Spleen (tissue), 11 donors: ENCODE data around the gene PIP5K1B. TPM values are rescaled to one million over a fixed set of nuclear protein-coding genes. Genes with fewer than 3 reads are reported as not detected.

Experiments
- DNase-seq: peaks from one replicate; pipeline ENCODE4 v3.0.0-alpha.2; 2020
- H3K27ac ChIP-seq, 8 donors: fragments of 200-600 bp; sonication (generic) in 7 of 8; 1 replicate in 4 of 8; 2 replicates in 4 of 8; pipeline versions ENCODE4 v1.5.0 to v1.8.0; 2016 to 2021; ENCODE audit warnings: inconsistent platforms in 4 of 8, mild to moderate bottlenecking in 4 of 8, moderate library complexity in 1 of 8
- H3K27me3 ChIP-seq, 7 donors: fragments of 200-600 bp; sonication (generic) in 6 of 7; replicated peaks in 1 of 7; 1 replicate in 4 of 7; 2 replicates in 3 of 7; pipeline versions ENCODE4 v1.5.0 to v1.8.0; 2016 to 2021; ENCODE audit warnings: inconsistent platforms in 3 of 7, mild to moderate bottlenecking in 1 of 7
- H3K36me3 ChIP-seq, 6 donors: fragments of 200-600 bp; sonication (generic) in 5 of 6; 1 replicate in 4 of 6; 2 replicates in 2 of 6; pipeline versions ENCODE4 v1.5.0 to v1.8.0; 2016 to 2021; ENCODE audit warnings: inconsistent platforms in 2 of 6
- H3K4me1 ChIP-seq, 6 donors: fragments of 200-600 bp; sonication (generic) in 5 of 6; 1 replicate in 3 of 6; 2 replicates in 3 of 6; pipeline versions ENCODE4 v1.5.0 to v1.8.0; 2016 to 2021; ENCODE audit warnings: inconsistent platforms in 3 of 6
- H3K4me3 ChIP-seq, 8 donors: fragments of 200-600 bp; sonication (generic) in 7 of 8; 1 replicate in 4 of 8; 2 replicates in 4 of 8; pipeline versions ENCODE4 v1.5.0 to v1.8.0; 2016 to 2021; ENCODE audit warnings: inconsistent platforms in 4 of 8, mild to moderate bottlenecking in 4 of 8, moderate library complexity in 2 of 8
- H3K9me3 ChIP-seq, 8 donors: fragments of 200-600 bp; sonication (generic) in 7 of 8; 1 replicate in 4 of 8; 2 replicates in 4 of 8; pipeline versions ENCODE4 v1.5.0 to v1.8.0; 2016 to 2021; ENCODE audit warnings: inconsistent platforms in 4 of 8
- POLR2A ChIP-seq, 3 donors: fragments of 450-650 bp; IDR thresholded peaks; one replicate each; pipeline ENCODE4 v1.5.1; 2017; ENCODE audit warnings: antibody characterized with exemption in 3 of 3, mild to moderate bottlenecking in 1 of 3
- POLR2AphosphoS5 ChIP-seq, 3 donors: sonication (generic); formaldehyde crosslinking; IDR thresholded peaks; one replicate each; pipeline ENCODE4 v1.5.1; 2017; ENCODE audit warnings: antibody characterized with exemption in 3 of 3
- WGBS, 5 donors: extraction: QIAGEN DNeasy Blood & Tissue Kit in 3 of 5; methylation state at CpG; one replicate each; pipeline versions ENCODE4 v1.1.5 to v1.1.7; 2013 to 2018; 5-methylcytosine and 5-hydroxymethylcytosine counted together
- intact Hi-C: fragments of 100-400 bp; cut with DNase I; formaldehyde crosslinking; loops from one replicate; pipeline ENCODE4 v1.15.0; 2023; ENCODE audit warnings: low total_unique reads
- polyA plus RNA-seq, 3 donors: library from polyadenylated mRNA; stranded (reverse); fragments of 200-250 nt; gene quantifications; one replicate each; pipeline ENCODE4 v1.2.1, GENCODE V29; 2013
- total RNA-seq, 7 donors: library from RNA; depleted of rRNA in 3 of 7; stranded (reverse); fragments of >200 nt in 3 of 7; fragmentation: NEBNext Ultra II Directional in 4 of 7; extraction: Animal tissue kit (Norgen Biotek cat#: 25700) in 4 of 7; gene quantifications; one replicate each; pipeline versions ENCODE4 v1.1.0 to v1.2.1, GENCODE V29; 2016 to 2021
- TF ChIP-seq, protein P1 (sequence below), 11 experiments: fragments of 200-600 bp in 7 of 11; fragments of 450-650 bp in 4 of 11; sonication (generic) in 4 of 11; IDR thresholded peaks in 8 of 11; conservative IDR thresholded peaks in 3 of 11; 1 replicate in 7 of 11; 2 replicates in 4 of 11; pipeline versions ENCODE4 v1.4.0 to v1.8.0; 2016 to 2021; ENCODE audit warnings: antibody characterized with exemption in 11 of 11, inconsistent platforms in 4 of 11, mild to moderate bottlenecking in 1 of 11
- donor health status: healthy with polysubstance abuse.
- donor health status: DM: no; HTN: no; CAD: no; lungs with moderate emphysema.
- donor health status: DM: no; HTN: no; CAD: no.
- donor health status: Bipolar disorder and iron deficiency.
- donor health status: healthy.
- donor health status: DM: no; HTN: no; CAD: no.
- donor health status: DM: yes; HTN: yes; CAD: no.

Gene PIP5K1B
- total and polyA plus RNA-seq, 10 donors: 1.5 to 10.3 (median 6.8) TPM

- no peak for DNase-seq
- Histone ChIP-seq H3K4me1 (no peaks in the 10 kb centered on the region), H3K9me3 (peaks cover 0 to 4% (median 0%) of the 10 kb centered on the region in 8 donors), H3K27ac (no peak overlapping the region), H3K36me3 (no peaks in the 10 kb centered on the region), H3K27me3 (no peaks in the 10 kb centered on the region), H3K4me3 (no peak overlapping the region)
- TF ChIP-seq POLR2AphosphoS5 (IDR thresholded peaks at IDR 0.05) (no peak), POLR2A (IDR thresholded peaks at IDR 0.05) (no peak)
- TF ChIP-seq, protein P1, sequence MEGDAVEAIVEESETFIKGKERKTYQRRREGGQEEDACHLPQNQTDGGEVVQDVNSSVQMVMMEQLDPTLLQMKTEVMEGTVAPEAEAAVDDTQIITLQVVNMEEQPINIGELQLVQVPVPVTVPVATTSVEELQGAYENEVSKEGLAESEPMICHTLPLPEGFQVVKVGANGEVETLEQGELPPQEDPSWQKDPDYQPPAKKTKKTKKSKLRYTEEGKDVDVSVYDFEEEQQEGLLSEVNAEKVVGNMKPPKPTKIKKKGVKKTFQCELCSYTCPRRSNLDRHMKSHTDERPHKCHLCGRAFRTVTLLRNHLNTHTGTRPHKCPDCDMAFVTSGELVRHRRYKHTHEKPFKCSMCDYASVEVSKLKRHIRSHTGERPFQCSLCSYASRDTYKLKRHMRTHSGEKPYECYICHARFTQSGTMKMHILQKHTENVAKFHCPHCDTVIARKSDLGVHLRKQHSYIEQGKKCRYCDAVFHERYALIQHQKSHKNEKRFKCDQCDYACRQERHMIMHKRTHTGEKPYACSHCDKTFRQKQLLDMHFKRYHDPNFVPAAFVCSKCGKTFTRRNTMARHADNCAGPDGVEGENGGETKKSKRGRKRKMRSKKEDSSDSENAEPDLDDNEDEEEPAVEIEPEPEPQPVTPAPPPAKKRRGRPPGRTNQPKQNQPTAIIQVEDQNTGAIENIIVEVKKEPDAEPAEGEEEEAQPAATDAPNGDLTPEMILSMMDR (IDR thresholded peaks at IDR 0.05 in 8 of 11, conservative IDR thresholded peaks at IDR 0.05 in 3 of 11): no peak
- intact Hi-C loops: no loop called here
- 90 to 94% (median 92%) methylated on average over 11 of the region's 11 CpGs for WGBS, 5 donors
Measured at GRCh38 chr9:68732405-68733020, 27.5 kb downstream of the PIP5K1B start.

- TF ChIP-seq, protein P1 (IDR thresholded peaks at IDR 0.05 in 8 of 11, conservative IDR thresholded peaks at IDR 0.05 in 3 of 11): no peak
- no peak for TF ChIP-seq POLR2AphosphoS5 (IDR thresholded peaks at IDR 0.05)
- no peak for TF ChIP-seq POLR2A (IDR thresholded peaks at IDR 0.05)
- no peaks in the 10 kb centered on the region for H3K36me3 ChIP-seq
- H3K4me3 ChIP-seq: no peak overlapping the region
- no peaks in the 10 kb centered on the region for H3K27me3 ChIP-seq
- H3K4me1 ChIP-seq: no peaks in the 10 kb centered on the region
- 58 to 85% (median 82%) methylated on average over 5 of the region's 5 CpGs for WGBS, 5 donors
- no peak for DNase-seq
- H3K9me3 ChIP-seq: peaks cover 0 to 2% (median 0%) of the 10 kb centered on the region in 8 donors
- H3K27ac ChIP-seq: no peak overlapping the region
- intact Hi-C loops: no loop called here
Measured at GRCh38 chr9:68733021-68733405, 28.0 kb downstream of the PIP5K1B start.

DNA sequence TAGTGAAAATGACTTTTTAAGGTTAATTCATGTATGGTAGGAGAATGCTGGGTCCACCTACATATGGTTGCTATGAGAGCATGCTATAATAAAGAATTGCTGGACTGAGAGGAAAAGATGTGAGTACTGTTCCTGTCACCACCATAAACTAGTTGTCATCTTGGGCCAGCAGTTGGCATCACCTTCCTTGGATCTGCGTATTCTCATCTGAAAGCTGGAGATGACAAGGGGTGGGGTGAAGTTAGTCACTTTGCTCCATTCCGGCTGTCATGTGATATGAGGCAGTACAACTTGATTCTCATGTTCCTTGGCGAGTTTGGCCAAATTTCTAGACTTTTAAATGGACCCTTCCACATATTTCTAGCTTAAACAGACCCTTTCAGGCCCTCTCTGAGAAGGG, 33.3 kb downstream of the PIP5K1B start:
- intact Hi-C loops: no loop called here
- Histone ChIP-seq H3K36me3 (peaks cover 0 to 4% (median 0%) of the 10 kb centered on the region in 6 donors), H3K4me3 (no peak overlapping the region), H3K4me1 (peaks cover 0 to 8% (median 0%) of the 10 kb centered on the region in 6 donors), H3K27me3 (no peaks in the 10 kb centered on the region), H3K27ac (no peak overlapping the region), H3K9me3 (no peaks in the 10 kb centered on the region)
- DNase-seq: no peak
- WGBS, 5 donors: 86 to 97% (median 89%) methylated on average over 3 of the region's 3 CpGs
- TF ChIP-seq POLR2AphosphoS5 (IDR thresholded peaks at IDR 0.05): no peak
- no peak for TF ChIP-seq POLR2A (IDR thresholded peaks at IDR 0.05)
- TF ChIP-seq, protein P1 (IDR thresholded peaks at IDR 0.05 in 8 of 11, conservative IDR thresholded peaks at IDR 0.05 in 3 of 11): no peak

- Histone ChIP-seq H3K27me3 (no peaks in the 10 kb centered on the region), H3K36me3 (peaks cover 0 to 4% (median 0%) of the 10 kb centered on the region in 6 donors), H3K4me1 (peaks cover 0 to 8% (median 0%) of the 10 kb centered on the region in 6 donors), H3K9me3 (no peaks in the 10 kb centered on the region), H3K4me3 (no peak overlapping the region), H3K27ac (no peak overlapping the region)
- DNase-seq: no peak
- TF ChIP-seq POLR2AphosphoS5 (IDR thresholded peaks at IDR 0.05) (no peak), POLR2A (IDR thresholded peaks at IDR 0.05) (no peak)
- TF ChIP-seq, protein P1 (IDR thresholded peaks at IDR 0.05 in 8 of 11, conservative IDR thresholded peaks at IDR 0.05 in 3 of 11): no peak
- 36 to 53% (median 45%) methylated on average over 2 of the region's 2 CpGs for WGBS, 5 donors
- intact Hi-C loops: no loop called here
Measured at GRCh38 chr9:68739621-68740174, 34.7 kb downstream of the PIP5K1B start.
